IMR-90 (cell line): ENCODE measurements around the gene CACNA1I. TPM values are rescaled to one million over a fixed set of nuclear protein-coding genes. Genes with fewer than 3 reads are reported as not detected.

ENCODE experiments used
- ATAC-seq: fragments of 200-7000 bp; cut with Tn5 transposase; 2 replicates; pipeline ENCODE4 v1.9.1; 2020; ENCODE audit warnings: low read depth, mild to moderate bottlenecking, moderate library complexity
- BruUV-seq: library from RNA; stranded (reverse); fragments of 400-500 nt; replicated peaks from 2 replicates; lab custom pipeline; 2021; lab: Mats Ljungman, UMichigan
- CTCF ChIA-PET: fragments of 300-600 bp; formaldehyde crosslinking; extraction: SDS; loops from one replicate; lab custom pipeline; 2021; ENCODE audit warnings: antibody characterized with exemption; lab: Yijun Ruan, JAX
- POLR2A ChIA-PET: fragments of 300-600 bp; sonication (Branson Sonifier 250); formaldehyde crosslinking; loops from one replicate; lab custom pipeline; 2022; ENCODE audit warnings: antibody characterized with exemption; ENCODE audit not compliant: unreplicated experiment; lab: Charles Lee
- DNase-seq: peaks from one replicate; pipeline ENCODE4 v3.0.0; 2013
- H2AFZ ChIP-seq: replicated peaks from 2 replicates; pipeline ENCODE3; 2013; ENCODE audit warnings: low read length, mild to moderate bottlenecking; ENCODE audit not compliant: poor library complexity
- H2AK5ac ChIP-seq: 2 replicates; pipeline ENCODE4 v1.6.1; 2013; ENCODE audit warnings: low read depth, low read length, inconsistent platforms
- H2AK9ac ChIP-seq: replicated peaks from 2 replicates; pipeline ENCODE3; 2013; ENCODE audit warnings: mild to moderate bottlenecking, low read depth, low read length, moderate library complexity; ENCODE audit not compliant: poor library complexity
- H2BK120ac ChIP-seq: 2 replicates; pipeline ENCODE4 v1.6.1; 2013; ENCODE audit warnings: low read depth, low read length, inconsistent platforms
- H2BK15ac ChIP-seq: 3 replicates; pipeline ENCODE4 v1.6.1; 2013; ENCODE audit warnings: low read depth, low read length, inconsistent platforms
- H2BK20ac ChIP-seq: 2 replicates; pipeline ENCODE4 v1.6.1; 2013; ENCODE audit warnings: low read depth, mild to moderate bottlenecking, inconsistent platforms, low read length, moderate library complexity
- H2BK5ac ChIP-seq: 2 replicates; pipeline ENCODE4 v1.6.1; 2013; ENCODE audit warnings: mild to moderate bottlenecking, low read depth, low read length, inconsistent platforms; ENCODE audit not compliant: poor library complexity, severe bottlenecking
- H3K14ac ChIP-seq: replicated peaks from 2 replicates; pipeline ENCODE4 v1.6.1; 2013; ENCODE audit warnings: low read depth, low read length, inconsistent platforms
- H3K18ac ChIP-seq: 2 replicates; pipeline ENCODE4 v1.6.1; 2013; ENCODE audit warnings: low read depth, low read length, control low read depth
- H3K23ac ChIP-seq: 2 replicates; pipeline ENCODE4 v1.6.1; 2013; ENCODE audit warnings: low read depth, low read length, inconsistent platforms
- H3K27ac ChIP-seq: 2 replicates; pipeline ENCODE4 v1.5.1; 2013; ENCODE audit warnings: mild to moderate bottlenecking, control low read depth, low read length; ENCODE audit not compliant: insufficient read depth
- H3K27me3 ChIP-seq: 2 replicates; pipeline ENCODE4 v1.6.1; 2013; ENCODE audit warnings: low read length; ENCODE audit not compliant: control insufficient read depth, insufficient read depth
- H3K36me3 ChIP-seq: 2 replicates; pipeline ENCODE4 v1.6.1; 2013; ENCODE audit warnings: low read length, mixed read lengths; ENCODE audit not compliant: control insufficient read depth, insufficient read depth
- H3K4ac ChIP-seq: 2 replicates; pipeline ENCODE4 v1.6.1; 2013; ENCODE audit warnings: low read depth, low read length, inconsistent platforms
- H3K4me1 ChIP-seq: 2 replicates; pipeline ENCODE4 v1.6.1; 2013; ENCODE audit warnings: low read length, mixed read lengths; ENCODE audit not compliant: control insufficient read depth, insufficient read depth
- H3K4me2 ChIP-seq: 2 replicates; pipeline ENCODE4 v1.6.1; 2013; ENCODE audit warnings: low read depth, mild to moderate bottlenecking, control low read depth, low read length, moderate library complexity
- H3K4me3 ChIP-seq: 2 replicates; pipeline ENCODE4 v1.5.1; 2013; ENCODE audit warnings: low read depth, mild to moderate bottlenecking, control low read depth, low read length, moderate library complexity; ENCODE audit not compliant: insufficient read depth
- H3K56ac ChIP-seq: 2 replicates; pipeline ENCODE4 v1.6.1; 2013; ENCODE audit warnings: low read length, inconsistent platforms; ENCODE audit not compliant: insufficient read depth; ENCODE audit errors: extremely low read depth
- H3K79me1 ChIP-seq, 2 experiments: 2 replicates each; pipeline ENCODE4 v1.6.1; 2013; ENCODE audit warnings: low read length in 2 of 2, inconsistent platforms in 1 of 2, low read depth in 1 of 2
- H3K9ac ChIP-seq: 2 replicates; pipeline ENCODE4 v1.6.1; 2013; ENCODE audit warnings: low read depth, low read length, control low read depth
- H3K9me1 ChIP-seq: 2 replicates; pipeline ENCODE4 v1.6.1; 2013; ENCODE audit warnings: low read length, inconsistent platforms; ENCODE audit not compliant: insufficient read depth
- H3K9me3 ChIP-seq: 2 replicates; pipeline ENCODE4 v1.6.1; 2013; ENCODE audit warnings: low read length; ENCODE audit not compliant: control insufficient read depth, insufficient read depth
- H4K20me1 ChIP-seq: 2 replicates; pipeline ENCODE4 v1.6.1; 2013; ENCODE audit warnings: low read length, inconsistent platforms; ENCODE audit not compliant: insufficient read depth
- H4K5ac ChIP-seq: 2 replicates; pipeline ENCODE4 v1.6.1; 2013; ENCODE audit warnings: mild to moderate bottlenecking, low read depth, low read length, control low read depth
- H4K8ac ChIP-seq, 2 experiments: 2 replicates each; pipeline ENCODE4 v1.6.1; 2013; ENCODE audit warnings: low read depth in 2 of 2, low read length in 2 of 2, control low read depth in 1 of 2, inconsistent platforms in 1 of 2
- H4K91ac ChIP-seq: 2 replicates; pipeline ENCODE4 v1.6.1; 2013; ENCODE audit warnings: low read depth, low read length, inconsistent platforms; ENCODE audit not compliant: insufficient read depth
- CEBPB ChIP-seq: IDR thresholded peaks from 2 replicates; pipeline ENCODE4 v1.6.1; 2012; ENCODE audit warnings: low read depth, low read length, improper control_type of control experiment
- MAZ ChIP-seq: IDR thresholded peaks from 2 replicates; pipeline ENCODE4 v1.6.1; 2012; ENCODE audit warnings: low read depth, mild to moderate bottlenecking, low read length, improper control_type of control experiment, moderate library complexity, borderline replicate concordance
- POLR2A ChIP-seq: IDR thresholded peaks from 2 replicates; pipeline ENCODE4 v1.6.1; 2012; ENCODE audit warnings: mild to moderate bottlenecking, low read depth, low read length
- RAD21 ChIP-seq: IDR thresholded peaks from 2 replicates; pipeline ENCODE4 v1.6.1; 2012; ENCODE audit warnings: low read length, improper control_type of control experiment
- USF2 ChIP-seq: fragments of 150-350 bp; IDR thresholded peaks from 2 replicates; pipeline ENCODE4 v1.6.1; 2017; ENCODE audit warnings: mild to moderate bottlenecking, antibody characterized with exemption, low read length, low read depth
- WGBS, 2 experiments: methylation state at CpG; one replicate each; pipeline versions ENCODE4 v1.1.5 to v1.1.7; 2013; ENCODE audit warnings: missing lambda C conversion rate in 2 of 2; ENCODE audit not compliant: insufficient read length in 1 of 2; ENCODE audit errors: extremely low coverage in 2 of 2; 5-methylcytosine and 5-hydroxymethylcytosine counted together
- dilution Hi-C: fragments of 300-500 bp; cut with HindIII; formaldehyde crosslinking; loops from one replicate; pipeline ENCODE4 v1.14.3; 2018; ENCODE audit warnings: low sequenced_read_pairs; ENCODE audit not compliant: unreplicated experiment
- in situ Hi-C: fragments of 300-500 bp; cut with MboI; formaldehyde crosslinking; loops from 3 replicates; pipeline ENCODE4 v1.14.3; 2019; ENCODE audit warnings: low sequenced_read_pairs, inconsistent platforms, mixed read lengths
- intact Hi-C: fragments of 100-400 bp; cut with micrococcal nuclease; formaldehyde crosslinking; loops from 2 replicates; pipeline ENCODE4 v1.10.0; 2022
- polyA plus RNA-seq, 3 experiments: library from polyadenylated mRNA; depleted of rRNA; stranded (reverse); fragments of >200 nt; gene quantifications; 2 replicates each; pipeline ENCODE4 v1.2.3, GENCODE V29; 2012; ENCODE audit warnings: low replicate concordance in 1 of 3
- total RNA-seq: library from RNA; depleted of rRNA; stranded (reverse); fragments of >200 nt; gene quantifications from 2 replicates; pipeline ENCODE4 v1.2.3, GENCODE V29; 2012

The CACNA1I gene
- total and polyA plus RNA-seq, 2 of the 4 experiments (the other 2 are of a cell fraction): under 0.01 to 0.02 TPM

GRCh38 chr22:39686776-39687525 is 116.4 kb downstream of the CACNA1I start:
- H2AFZ ChIP-seq: no peak overlapping the region
- H3K27me3 ChIP-seq: peaks cover 72% of the 10 kb centered on the region
- no peak for TF ChIP-seq CEBPB
- TF ChIP-seq POLR2A: no peak
- no peak for TF ChIP-seq USF2
- no peak for TF ChIP-seq MAZ
- TF ChIP-seq RAD21: no peak
- no peak overlapping the region for H2BK15ac ChIP-seq
- H4K8ac ChIP-seq: no peak overlapping the region
- no peak overlapping the region for H3K18ac ChIP-seq
- H3K9me3 ChIP-seq: peaks cover 2% of the 10 kb centered on the region; the same call in 1 of the 2 replicates
- no peak overlapping the region for H2BK20ac ChIP-seq
- no peak overlapping the region for H3K56ac ChIP-seq
- dilution Hi-C loops (no loop called here), intact Hi-C loops (no loop called here), in situ Hi-C loops (no loop called here)
- H2AK5ac ChIP-seq: no peak overlapping the region
- no peak overlapping the region for H4K91ac ChIP-seq
- no peaks in the 10 kb centered on the region for H3K36me3 ChIP-seq
- no peak overlapping the region for H3K14ac ChIP-seq
- ChIA-PET CTCF (no interaction called here), POLR2A (no interaction called here)
- H3K4me3 ChIP-seq: no peak overlapping the region
- no peak overlapping the region for H3K23ac ChIP-seq
- H3K9ac ChIP-seq: no peak overlapping the region
- H3K4ac ChIP-seq: no peak overlapping the region
- DNase-seq (no peak), ATAC-seq (no peak)
- WGBS, 2 experiments: 73% methylated on average over 3 of the region's 17 CpGs; no CpG with 5 or more reads in 1 of the 2 experiments
- H2BK120ac ChIP-seq: no peak overlapping the region
- no peaks in the 10 kb centered on the region for H4K20me1 ChIP-seq
- H4K5ac ChIP-seq: no peak overlapping the region
- H3K27ac ChIP-seq: no peak overlapping the region
- no peak overlapping the region for H2BK5ac ChIP-seq
- no peak overlapping the region for H2AK9ac ChIP-seq
- H3K4me2 ChIP-seq: no peak overlapping the region
- no peaks in the 10 kb centered on the region; the same call in 1 of the 2 replicates for H3K9me1 ChIP-seq
- H3K79me1 ChIP-seq: no peaks in the 10 kb centered on the region
- BruUV-seq: no TSS peak
- H3K4me1 ChIP-seq: peaks cover 2% of the 10 kb centered on the region; the same call in 1 of the 2 replicates
